HG02938 (cell line): ENCODE measurements around the gene PRDM12.
"Not testable (repeated sequence)": the region's sequence is repeated elsewhere in the genome, so short reads cannot be mapped to it uniquely, and the experiment has no call there.

ENCODE experiments used
- ATAC-seq: cut with Tn5 transposase; IDR thresholded peaks from one replicate; pipeline ENCODE4 v1.9.1; 2021; ENCODE audit warnings: mild to moderate bottlenecking, moderate library complexity; ENCODE audit not compliant: unreplicated experiment

The PRDM12 gene

GRCh38 chr9:130663258-130663976 is 977 bp upstream of the PRDM12 start:
- no peak for ATAC-seq

GRCh38 chr9:130663977-130664250 is 480 bp upstream of the PRDM12 start:
- ATAC-seq = no peak

- no peak for ATAC-seq
Measured at GRCh38 chr9:130665029-130665430, 636 bp downstream of the PRDM12 start.

GRCh38 chr9:130665431-130666392 is 1.3 kb downstream of the PRDM12 start:
- no peak for ATAC-seq

GRCh38 chr9:130666393-130667119 is 2.2 kb downstream of the PRDM12 start:
- ATAC-seq = no peak

GRCh38 chr9:130667120-130667435 is 2.7 kb downstream of the PRDM12 start:
- ATAC-seq = no peak

- ATAC-seq = no peak
Measured at GRCh38 chr9:130668196-130668595, 3.8 kb downstream of the PRDM12 start.

GRCh38 chr9:130668659-130669058 is 4.3 kb downstream of the PRDM12 start:
- no peak for ATAC-seq

- no peak for ATAC-seq
Measured at GRCh38 chr9:130669965-130670364, 5.6 kb downstream of the PRDM12 start.

GRCh38 chr9:130670644-130671043 is 6.2 kb downstream of the PRDM12 start:
- no peak for ATAC-seq

GRCh38 chr9:130672466-130672865 is 8.1 kb downstream of the PRDM12 start:
- ATAC-seq = no peak

- no peak for ATAC-seq
Measured at GRCh38 chr9:130672933-130673615, 8.7 kb downstream of the PRDM12 start.

- ATAC-seq = no peak
Measured at GRCh38 chr9:130675396-130675795, 11.0 kb downstream of the PRDM12 start.

- ATAC-seq = no peak
Measured at GRCh38 chr9:130677252-130677651, 12.9 kb downstream of the PRDM12 start.

- ATAC-seq = no peak
Measured at GRCh38 chr9:130680836-130681768, 16.7 kb downstream of the PRDM12 start.

- no peak for ATAC-seq
Measured at GRCh38 chr9:130681769-130682420, 17.5 kb downstream of the PRDM12 start.

GRCh38 chr9:130682421-130683121 is 18.2 kb downstream of the PRDM12 start:
- ATAC-seq = no peak

- ATAC-seq = no peak
Measured at GRCh38 chr9:130685104-130685503, 20.7 kb downstream of the PRDM12 start.

- not testable (repeated sequence) for ATAC-seq
Measured at GRCh38 chr9:130685945-130686344, 21.6 kb downstream of the PRDM12 start.
